KMS-11 (cell line): ENCODE measurements around the gene TLR6.

ENCODE experiments used
- H2AFZ ChIP-seq: fragments of 200-600 bp; sonication (generic); 2 replicates; pipeline ENCODE4 v1.6.1; 2016; ENCODE audit warnings: antibody characterized with exemption, mixed run types, low read depth
- H3K27ac ChIP-seq: fragments of 200-600 bp; sonication (generic); 2 replicates; pipeline ENCODE4 v1.6.1; 2016; ENCODE audit warnings: mild to moderate bottlenecking, mixed run types
- H3K27me3 ChIP-seq: fragments of 200-600 bp; sonication (generic); 2 replicates; pipeline ENCODE4 v1.6.1; 2017; ENCODE audit warnings: mild to moderate bottlenecking, low read depth, mixed run types, moderate library complexity; ENCODE audit not compliant: insufficient read depth
- H3K36me3 ChIP-seq: fragments of 200-600 bp; sonication (generic); 2 replicates; pipeline ENCODE4 v1.6.1; 2017; ENCODE audit warnings: mild to moderate bottlenecking, mixed run types; ENCODE audit not compliant: insufficient read depth
- H3K4me1 ChIP-seq: fragments of 200-600 bp; sonication (generic); 2 replicates; pipeline ENCODE4 v1.6.1; 2016; ENCODE audit warnings: mild to moderate bottlenecking, low read depth, mixed run types; ENCODE audit not compliant: poor library complexity, severe bottlenecking
- H3K4me2 ChIP-seq: fragments of 200-600 bp; sonication (generic); 2 replicates; pipeline ENCODE4 v1.7.0; 2016; ENCODE audit warnings: mild to moderate bottlenecking, mixed run types
- H3K4me3 ChIP-seq: fragments of 200-600 bp; sonication (generic); IDR thresholded peaks from 2 replicates; pipeline ENCODE4 v1.6.1; 2017; ENCODE audit warnings: low read depth, low read length, mixed read lengths; ENCODE audit not compliant: insufficient read depth
- H3K79me2 ChIP-seq: fragments of 200-600 bp; sonication (generic); 2 replicates; pipeline ENCODE4 v1.6.1; 2016; ENCODE audit warnings: low read depth, mixed run types; ENCODE audit not compliant: insufficient read depth
- H3K9ac ChIP-seq: fragments of 200-600 bp; sonication (generic); 2 replicates; pipeline ENCODE4 v1.6.1; 2016; ENCODE audit warnings: mild to moderate bottlenecking, mixed run types
- H4K20me1 ChIP-seq: fragments of 200-600 bp; sonication (generic); 2 replicates; pipeline ENCODE4 v1.6.1; 2016; ENCODE audit warnings: mild to moderate bottlenecking, mixed run types; ENCODE audit not compliant: insufficient read depth
- CTCF ChIP-seq: fragments of 200-600 bp; sonication (generic); conservative IDR thresholded peaks from 2 replicates; pipeline ENCODE4 v1.6.1; 2017; ENCODE audit warnings: low read depth, mild to moderate bottlenecking, antibody characterized with exemption, low read length, moderate library complexity, mixed read lengths

The TLR6 gene

GRCh38 chr4:38856524-38857337 lies at the start of gene TLR6:
Gene TLR6 (minus strand): TSS chr4:38856817. CDS start chr4:38829473, 27,344 bp downstream.
- Histone ChIP-seq H3K27me3 (no peaks in the 10 kb centered on the region), H3K9ac (peak within 1 kb of the TSS; percentile 22; the same call in 1 of the 2 replicates)
- TF ChIP-seq CTCF = peak; percentile 67

GRCh38 chr4:38905652-38906385 lies 49.2 kb upstream of the TLR6 start:
- Histone ChIP-seq H3K9ac (no peak overlapping the region), H3K4me2 (no peak overlapping the region), H3K4me3 (no peak overlapping the region), H3K27me3 (no peaks in the 10 kb centered on the region), H2AFZ (no peak overlapping the region), H3K27ac (no peak overlapping the region), H3K79me2 (no peaks in the 10 kb centered on the region), H3K4me1 (no peaks in the 10 kb centered on the region), H4K20me1 (no peaks in the 10 kb centered on the region), H3K36me3 (no peaks in the 10 kb centered on the region)
- no peak for TF ChIP-seq CTCF

More at GRCh38 chr4:38856524-38857337, at the start of gene TLR6:
- Histone ChIP-seq H3K27ac (peak within 1 kb of the TSS; percentile 62; the same call in 1 of the 2 replicates), H3K4me3 (no peak within 1 kb of the TSS), H2AFZ (peak within 1 kb of the TSS; percentile 90), H4K20me1 (no peaks in the 10 kb centered on the region), H3K4me1 (peaks cover 20% of the 10 kb centered on the region), H3K36me3 (no peaks in the 10 kb centered on the region), H3K79me2 (no peaks in the 10 kb centered on the region), H3K4me2 (peak within 1 kb of the TSS; percentile 44)

- no peak for TF ChIP-seq CTCF
- no peak overlapping the region for H3K4me3 ChIP-seq
- H3K4me2 ChIP-seq = no peak overlapping the region
- no peaks in the 10 kb centered on the region for H3K27me3 ChIP-seq
- no peak overlapping the region for H3K27ac ChIP-seq
- H3K36me3 ChIP-seq = no peaks in the 10 kb centered on the region
- no peak overlapping the region for H3K9ac ChIP-seq
- H2AFZ ChIP-seq = no peak overlapping the region
- H4K20me1 ChIP-seq = no peaks in the 10 kb centered on the region
- H3K4me1 ChIP-seq = no peaks in the 10 kb centered on the region
- no peaks in the 10 kb centered on the region for H3K79me2 ChIP-seq
Observed at GRCh38 chr4:38904682-38905081, 48.1 kb upstream of the TLR6 start.

- TF ChIP-seq CTCF = no peak
- Histone ChIP-seq H3K36me3 (no peaks in the 10 kb centered on the region), H3K27me3 (no peaks in the 10 kb centered on the region), H4K20me1 (no peaks in the 10 kb centered on the region), H3K4me1 (no peaks in the 10 kb centered on the region), H3K27ac (no peak overlapping the region), H3K4me3 (no peak overlapping the region), H3K79me2 (no peaks in the 10 kb centered on the region), H3K9ac (no peak overlapping the region), H3K4me2 (no peak overlapping the region), H2AFZ (no peak overlapping the region)
Observed at GRCh38 chr4:38904090-38904666, 47.6 kb upstream of the TLR6 start.
